ENCODE data around the gene CBLC. TPM values are rescaled to one million over a fixed set of nuclear protein-coding genes. Genes with fewer than 3 reads are reported as not detected.

CBLC gene
- total RNA-seq, 1 experiment from 2014 or later = 0.80 TPM

- no peaks in the 10 kb centered on the region for H3K9me3 ChIP-seq (ENCODE audit: control insufficient read depth, insufficient read depth, low read depth, low read length)
- ChIA-PET POLR2A (no interaction called here), CTCF (interaction anchor here (1.1 kb wide), 1 partner anchor 31 kb away, joined by 3 read pairs; no protein-coding TSS in a partner anchor)
- H3K4me3 ChIP-seq (ENCODE audit: low read depth in 2 of 2, low read length in 2 of 2) = no peak overlapping the region; a peak in 1 of 4 replicates
- peak overlapping the region; percentile 78 for H3K27ac ChIP-seq (ENCODE audit: low read length)
- TF ChIP-seq SIN3A (IDR thresholded peaks at IDR 0.05; ENCODE audit: borderline replicate concordance, insufficient read depth, low read depth, low read length) = no peak
- no peak for TF ChIP-seq TCF7L2 (IDR thresholded peaks at IDR 0.05; ENCODE audit: low read depth, low read length)
- TF ChIP-seq POLR2AphosphoS5 (IDR thresholded peaks at IDR 0.05; ENCODE audit: low read depth, low read length) = no peak
- no peak for TF ChIP-seq REST (IDR thresholded peaks at IDR 0.05; ENCODE audit: insufficient read depth in 1 of 2, low read depth in 2 of 2, low read length in 1 of 2)
- TF ChIP-seq CTCF (IDR thresholded peaks at IDR 0.05) = no peak
- intact Hi-C loops (cut with micrococcal nuclease; ENCODE audit: unreplicated experiment) (no loop called here), in situ Hi-C loops (cut with HindIII; ENCODE audit: low pct_unique_long_range_greater_than_20kb, low sequenced_read_pairs) (no loop called here)
- H3K4me1 ChIP-seq (ENCODE audit: control insufficient read depth, insufficient read depth, low read length) = peaks cover 48% of the 10 kb centered on the region
- H3K36me3 ChIP-seq (ENCODE audit: control insufficient read depth, insufficient read depth, low read length) = no peaks in the 10 kb centered on the region; the same call in 1 of the 2 replicates
- no peak for DNase-seq (ENCODE audit: low read depth, low spot score)
- no peaks in the 10 kb centered on the region for H3K27me3 ChIP-seq (ENCODE audit: control insufficient read depth, insufficient read depth, low read length)
- BruUV-seq (replicated peaks) = no TSS peak
- no peak for ATAC-seq
These were observed 23.0 kb upstream of the CBLC start for GRCh38 chr19:44754750-44755080.

GRCh38 chr19:44755219-44755618 lies 22.5 kb upstream of the CBLC start:
- BruUV-seq (replicated peaks) = no TSS peak
- intact Hi-C loops (cut with micrococcal nuclease; ENCODE audit: unreplicated experiment) = no loop called here
- Histone ChIP-seq H3K27me3 (ENCODE audit: control insufficient read depth, insufficient read depth, low read length) (no peaks in the 10 kb centered on the region), H3K4me3 (ENCODE audit: low read depth in 2 of 2, low read length in 2 of 2) (no peak overlapping the region), H3K9me3 (ENCODE audit: control insufficient read depth, insufficient read depth, low read depth, low read length) (no peaks in the 10 kb centered on the region), H3K36me3 (ENCODE audit: control insufficient read depth, insufficient read depth, low read length) (no peaks in the 10 kb centered on the region), H3K27ac (ENCODE audit: low read length) (peak overlapping the region; percentile 78), H3K4me1 (ENCODE audit: control insufficient read depth, insufficient read depth, low read length) (peaks cover 48% of the 10 kb centered on the region)
- DNase-seq (ENCODE audit: low read depth, low spot score) = no peak
- in situ Hi-C loops (cut with HindIII; ENCODE audit: low pct_unique_long_range_greater_than_20kb, low sequenced_read_pairs) = no loop called here
- TF ChIP-seq CTCF (IDR thresholded peaks at IDR 0.05) (no peak), TCF7L2 (IDR thresholded peaks at IDR 0.05; ENCODE audit: low read depth, low read length) (no peak), SIN3A (IDR thresholded peaks at IDR 0.05; ENCODE audit: borderline replicate concordance, insufficient read depth, low read depth, low read length) (no peak), POLR2AphosphoS5 (IDR thresholded peaks at IDR 0.05; ENCODE audit: low read depth, low read length) (no peak), REST (IDR thresholded peaks at IDR 0.05; ENCODE audit: insufficient read depth in 1 of 2, low read depth in 2 of 2, low read length in 1 of 2) (no peak)
- ATAC-seq = no peak
- CTCF ChIA-PET = interaction anchor here (1.1 kb wide), 1 partner anchor 31 kb away, joined by 3 read pairs; no protein-coding TSS in a partner anchor
- POLR2A ChIA-PET = no interaction called here
